Mesendoderm (in vitro differentiated cells): Measurements from ENCODE around the gene MAMDC4.

Experiments used
- DNase-seq: peaks from one replicate; pipeline ENCODE4 v3.0.0; 2013
- H2AK5ac ChIP-seq: 2 replicates; pipeline ENCODE4 v1.6.1; 2013; ENCODE audit warnings: low read length, inconsistent platforms
- H2BK120ac ChIP-seq: 2 replicates; pipeline ENCODE4 v1.6.1; 2013; ENCODE audit warnings: low read depth, mild to moderate bottlenecking, low read length, moderate library complexity, mixed read lengths
- H2BK15ac ChIP-seq: replicated peaks from 2 replicates; pipeline ENCODE4 v1.6.1; 2013; ENCODE audit warnings: low read depth, mild to moderate bottlenecking, moderate library complexity
- H2BK5ac ChIP-seq: 2 replicates; pipeline ENCODE4 v1.6.1; 2013; ENCODE audit warnings: low read length, inconsistent platforms
- H3K18ac ChIP-seq: 2 replicates; pipeline ENCODE4 v1.6.1; 2013; ENCODE audit warnings: mild to moderate bottlenecking, low read length, mixed read lengths
- H3K23ac ChIP-seq: one replicate; pipeline ENCODE4 v1.6.1; 2013; ENCODE audit warnings: low read length
- H3K27ac ChIP-seq: 2 replicates; pipeline ENCODE4 v1.5.1; 2013; ENCODE audit warnings: low read depth, mild to moderate bottlenecking, inconsistent platforms, low read length, moderate library complexity
- H3K27me3 ChIP-seq: 2 replicates; pipeline ENCODE4 v1.6.1; 2013; ENCODE audit warnings: low read length, control low read depth, mild to moderate bottlenecking, inconsistent platforms; ENCODE audit not compliant: insufficient read depth, poor library complexity
- H3K36me3 ChIP-seq: 2 replicates; pipeline ENCODE4 v1.6.1; 2013; ENCODE audit warnings: low read length, inconsistent platforms; ENCODE audit not compliant: control insufficient read depth, insufficient read depth
- H3K4ac ChIP-seq: one replicate; pipeline ENCODE4 v1.6.1; 2013; ENCODE audit warnings: low read depth, mild to moderate bottlenecking, low read length, moderate library complexity
- H3K4me1 ChIP-seq: 2 replicates; pipeline ENCODE4 v1.6.1; 2013; ENCODE audit warnings: low read depth, low read length, inconsistent platforms; ENCODE audit not compliant: control insufficient read depth
- H3K4me2 ChIP-seq: 2 replicates; pipeline ENCODE4 v1.6.1; 2013; ENCODE audit warnings: low read length
- H3K4me3 ChIP-seq: 2 replicates; pipeline ENCODE4 v1.5.1; 2013; ENCODE audit warnings: mild to moderate bottlenecking, low read length
- H3K56ac ChIP-seq: one replicate; pipeline ENCODE4 v1.6.1; 2013; ENCODE audit warnings: low read length
- H3K79me1 ChIP-seq: 2 replicates; pipeline ENCODE4 v1.6.1; 2013; ENCODE audit warnings: low read length, inconsistent platforms
- H3K79me2 ChIP-seq: 2 replicates; pipeline ENCODE4 v1.6.1; 2013; ENCODE audit warnings: mild to moderate bottlenecking, low read length; ENCODE audit not compliant: control insufficient read depth, insufficient read depth
- H3K9ac ChIP-seq: 2 replicates; pipeline ENCODE4 v1.6.1; 2013; ENCODE audit warnings: low read length, inconsistent platforms
- H4K5ac ChIP-seq: one replicate; pipeline ENCODE4 v1.6.1; 2013; ENCODE audit warnings: low read length
- H4K8ac ChIP-seq: one replicate; pipeline ENCODE4 v1.6.1; 2013; ENCODE audit warnings: low read depth, mild to moderate bottlenecking, control low read depth, low read length, moderate library complexity
- WGBS: extraction: QIAGEN DNeasy Blood & Tissue Kit; methylation state at CpG from one replicate; pipeline ENCODE4 v1.1.7; 2013; ENCODE audit warnings: low lambda C conversion rate, missing lambda C conversion rate; ENCODE audit not compliant: insufficient coverage; ENCODE audit errors: extremely low coverage; 5-methylcytosine and 5-hydroxymethylcytosine counted together

MAMDC4 gene

GRCh38 chr9:136849038-136849959 lies 2.8 kb upstream of the MAMDC4 start, which contains the start of gene PHPT1:
TSS of gene PHPT1 (plus strand) at chr9:136849409. CDS start at chr9:136849431, 22 bp downstream.
- Histone ChIP-seq H4K8ac (no peak within 1 kb of the TSS), H3K56ac (peak within 1 kb of the TSS; percentile 99), H3K79me2 (no peaks in the 10 kb centered on the region), H3K9ac (peak within 1 kb of the TSS; percentile 97), H3K27ac (peak within 1 kb of the TSS; percentile 87), H3K23ac (peak within 1 kb of the TSS; percentile 97), H2AK5ac (no peak within 1 kb of the TSS), H3K79me1 (no peaks in the 10 kb centered on the region), H4K5ac (no peak within 1 kb of the TSS), H2BK15ac (no peak within 1 kb of the TSS), H3K4me1 (no peaks in the 10 kb centered on the region), H3K4ac (peak within 1 kb of the TSS; percentile 85), H2BK5ac (peak within 1 kb of the TSS; percentile 95), H2BK120ac (peak within 1 kb of the TSS; percentile 19), H3K4me3 (peak within 1 kb of the TSS; percentile 92), H3K18ac (peak within 1 kb of the TSS; percentile 85), H3K4me2 (peak within 1 kb of the TSS; percentile 90), H3K27me3 (no peaks in the 10 kb centered on the region), H3K36me3 (no peaks in the 10 kb centered on the region)
- DNase-seq: peak; percentile 99
- WGBS: no CpG with 5 or more reads among the region's 77 CpGs

- no peak overlapping the region for H2BK15ac ChIP-seq
- H3K4me2 ChIP-seq: peak overlapping the region; percentile 68
- no peak for DNase-seq
- H3K4me3 ChIP-seq: peak overlapping the region; percentile 17
- no peaks in the 10 kb centered on the region for H3K36me3 ChIP-seq
- H4K8ac ChIP-seq: no peak overlapping the region
- no CpG with 5 or more reads among the region's 43 CpGs for WGBS
- H2AK5ac ChIP-seq: no peak overlapping the region
- H3K79me2 ChIP-seq: no peaks in the 10 kb centered on the region
- H3K79me1 ChIP-seq: no peaks in the 10 kb centered on the region
- H3K4ac ChIP-seq: no peak overlapping the region
- peak overlapping the region; percentile 73 for H3K9ac ChIP-seq
- no peak overlapping the region for H4K5ac ChIP-seq
- H3K27ac ChIP-seq: no peak overlapping the region
- H3K4me1 ChIP-seq: no peaks in the 10 kb centered on the region
- no peak overlapping the region for H2BK5ac ChIP-seq
- H3K56ac ChIP-seq: peak overlapping the region; percentile 81
- no peak overlapping the region for H2BK120ac ChIP-seq
- no peak overlapping the region for H3K23ac ChIP-seq
- H3K27me3 ChIP-seq: no peaks in the 10 kb centered on the region
- H3K18ac ChIP-seq: no peak overlapping the region
Observed at GRCh38 chr9:136849960-136850865, 1.9 kb upstream of the MAMDC4 start.

GRCh38 chr9:136850866-136851775 lies 1.0 kb upstream of the MAMDC4 start:
- Histone ChIP-seq H3K27ac (no peak overlapping the region), H2BK5ac (no peak overlapping the region), H3K4me2 (no peak overlapping the region), H3K79me1 (no peaks in the 10 kb centered on the region), H3K4ac (no peak overlapping the region), H2BK120ac (no peak overlapping the region), H3K56ac (no peak overlapping the region), H4K8ac (no peak overlapping the region), H3K23ac (no peak overlapping the region), H3K9ac (no peak overlapping the region), H2AK5ac (no peak overlapping the region), H3K4me3 (no peak overlapping the region), H2BK15ac (no peak overlapping the region), H3K27me3 (no peaks in the 10 kb centered on the region), H3K4me1 (no peaks in the 10 kb centered on the region), H3K36me3 (no peaks in the 10 kb centered on the region), H3K18ac (no peak overlapping the region), H4K5ac (no peak overlapping the region), H3K79me2 (no peaks in the 10 kb centered on the region)
- DNase-seq: no peak
- no CpG with 5 or more reads among the region's 23 CpGs for WGBS

GRCh38 chr9:136852664-136853595 lies 784 bp downstream of the MAMDC4 start:
- Histone ChIP-seq H3K4ac (no peak overlapping the region), H3K56ac (no peak overlapping the region), H2BK120ac (no peak overlapping the region), H2AK5ac (no peak overlapping the region), H3K9ac (no peak overlapping the region), H3K23ac (no peak overlapping the region), H2BK5ac (no peak overlapping the region), H3K27me3 (no peaks in the 10 kb centered on the region), H2BK15ac (no peak overlapping the region), H3K36me3 (no peaks in the 10 kb centered on the region), H3K4me2 (no peak overlapping the region), H4K5ac (no peak overlapping the region), H3K4me1 (no peaks in the 10 kb centered on the region), H3K18ac (no peak overlapping the region), H3K79me1 (no peaks in the 10 kb centered on the region), H4K8ac (no peak overlapping the region), H3K4me3 (no peak overlapping the region), H3K27ac (no peak overlapping the region), H3K79me2 (no peaks in the 10 kb centered on the region)
- DNase-seq: no peak
- no CpG with 5 or more reads among the region's 29 CpGs for whole genome bisulfite sequencing
